ENCODE measurements around the gene RASA2.

GRCh38 chr3:141440942-141441341 is 45.9 kb upstream of the RASA2 start:
- TF ChIP-seq CTCF (IDR thresholded peaks at IDR 0.05 in 4 of 5, conservative IDR thresholded peaks at IDR 0.05 in 1 of 5) (no peak), POLR2A (IDR thresholded peaks at IDR 0.05) (no peak)
